HG02981 (cell line): ENCODE results near the gene DGKZ.

Experiments used
- ATAC-seq: cut with Tn5 transposase; IDR thresholded peaks from one replicate; pipeline ENCODE4 v1.9.1; 2021; ENCODE audit warnings: mild to moderate bottlenecking, moderate library complexity; ENCODE audit not compliant: unreplicated experiment

The DGKZ gene

DNA sequence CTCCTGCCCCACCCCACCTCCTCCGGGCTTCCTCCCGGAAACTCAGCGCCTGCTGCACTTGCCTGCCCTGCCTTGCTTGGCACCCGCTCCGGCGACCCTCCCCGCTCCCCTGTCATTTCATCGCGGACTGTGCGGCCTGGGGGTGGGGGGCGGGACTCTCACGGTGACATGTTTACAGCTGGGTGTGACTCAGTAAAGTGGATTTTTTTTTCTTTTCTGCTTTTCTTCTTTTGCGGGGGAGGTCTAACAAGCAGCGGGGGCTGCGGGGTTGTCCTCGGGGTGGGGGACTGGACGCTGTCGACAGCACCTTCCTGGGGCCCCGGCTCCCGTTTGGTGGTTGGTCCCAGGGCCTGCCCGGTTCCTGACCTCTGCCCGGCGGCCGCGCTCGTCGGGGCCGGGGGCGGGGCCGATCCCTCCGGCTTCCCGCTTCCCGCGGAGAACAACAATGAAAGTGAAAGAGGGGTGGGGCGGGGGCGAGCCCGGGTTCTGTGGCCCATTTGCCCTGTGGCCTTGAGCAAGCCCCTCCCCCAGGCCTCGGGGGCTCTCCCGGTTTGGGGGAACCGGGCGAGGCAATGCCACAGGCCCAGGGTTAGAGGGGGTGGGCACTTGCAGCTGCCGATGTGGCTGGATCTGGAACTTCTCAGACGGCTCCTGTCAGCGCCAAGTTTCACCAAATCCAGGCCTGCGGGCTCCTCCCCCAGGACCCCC is 33.2 kb downstream of the DGKZ start:
- ATAC-seq: no peak

DNA sequence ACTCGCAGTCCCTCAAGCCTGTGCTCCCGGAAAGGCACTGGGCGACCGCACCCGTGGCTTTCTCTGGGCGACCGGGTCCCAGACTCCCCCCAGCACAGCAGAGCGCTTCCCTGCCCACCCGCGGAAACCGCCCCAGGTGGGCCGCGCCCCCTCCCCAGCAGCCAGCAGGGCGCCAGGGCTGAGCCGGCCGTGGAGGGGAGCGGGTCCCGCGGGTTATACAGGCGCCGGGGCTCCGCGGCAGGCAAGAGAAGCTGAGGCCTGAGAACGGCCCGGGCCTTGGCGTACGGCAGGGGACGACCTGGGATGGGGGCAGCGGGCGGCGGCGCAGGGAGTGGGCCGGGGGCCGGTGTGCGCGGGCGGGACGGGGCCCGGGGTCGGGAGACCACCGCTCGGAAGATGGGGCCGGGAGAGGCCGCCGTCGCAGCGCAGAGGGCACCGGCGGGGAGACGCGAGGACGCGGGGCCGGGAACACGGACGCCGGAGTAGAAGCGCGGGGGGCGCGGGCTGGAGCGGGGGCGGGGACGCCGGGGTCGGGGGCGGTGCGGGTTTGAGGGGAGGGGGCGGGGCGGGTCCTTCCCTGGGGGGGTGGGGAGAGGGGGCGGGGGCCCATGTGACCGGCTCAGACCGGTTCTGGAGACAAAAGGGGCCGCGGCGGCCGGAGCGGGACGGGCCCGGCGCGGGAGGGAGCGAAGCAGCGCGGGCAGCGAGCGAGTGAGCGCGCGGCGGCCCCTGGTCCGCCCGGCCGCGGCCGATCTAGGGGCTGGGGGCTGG is 34.0 kb downstream of the DGKZ start, which contains the start of gene MDK:
Gene MDK (plus strand): TSS at position 622 of the 771 bp plus-strand sequence. CDS start 389 bp downstream, outside the sequence.
- ATAC-seq: no peak

- ATAC-seq: no peak
These were observed 34.8 kb downstream of the DGKZ start for GRCh38 chr11:46381819-46382645.

DNA sequence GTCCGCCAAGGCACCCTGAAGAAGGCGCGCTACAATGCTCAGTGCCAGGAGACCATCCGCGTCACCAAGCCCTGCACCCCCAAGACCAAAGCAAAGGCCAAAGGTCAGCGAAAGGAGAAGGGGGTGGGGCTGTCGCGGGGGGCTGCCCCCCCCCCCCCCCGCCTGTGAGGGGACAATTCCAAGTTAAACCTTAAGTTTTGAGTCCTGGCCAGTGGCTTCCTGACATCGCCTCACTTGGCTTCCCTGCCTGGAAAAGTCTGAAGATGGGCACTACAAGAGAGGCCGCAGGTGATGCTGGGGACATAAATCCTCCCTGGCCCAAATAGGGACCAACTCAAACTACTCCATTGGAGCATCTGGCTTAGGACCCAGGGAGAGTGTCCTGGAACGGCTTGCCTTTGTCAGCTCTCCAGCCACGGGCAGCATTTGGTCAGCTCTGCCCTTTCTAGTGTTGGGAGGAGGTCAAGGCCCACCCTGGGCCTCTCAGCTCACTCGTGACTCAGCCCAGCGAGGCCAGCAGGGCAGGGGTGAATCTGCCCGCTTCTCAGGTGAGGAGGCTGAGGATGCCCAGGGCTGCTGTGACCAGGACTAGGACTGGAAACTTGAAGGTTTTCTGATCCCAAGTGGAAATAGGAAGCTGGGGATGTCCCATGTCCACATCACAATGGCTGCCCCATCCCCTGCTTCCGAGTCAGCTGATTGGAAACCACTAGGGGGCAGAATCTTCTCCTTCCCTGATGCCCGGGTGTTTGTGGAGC is 35.6 kb downstream of the DGKZ start:
- no peak for ATAC-seq

DNA sequence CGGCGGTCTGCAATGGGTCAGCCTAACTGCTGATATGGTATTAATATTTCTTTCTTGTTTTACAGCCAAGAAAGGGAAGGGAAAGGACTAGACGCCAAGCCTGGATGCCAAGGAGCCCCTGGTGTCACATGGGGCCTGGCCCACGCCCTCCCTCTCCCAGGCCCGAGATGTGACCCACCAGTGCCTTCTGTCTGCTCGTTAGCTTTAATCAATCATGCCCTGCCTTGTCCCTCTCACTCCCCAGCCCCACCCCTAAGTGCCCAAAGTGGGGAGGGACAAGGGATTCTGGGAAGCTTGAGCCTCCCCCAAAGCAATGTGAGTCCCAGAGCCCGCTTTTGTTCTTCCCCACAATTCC is 36.1 kb downstream of the DGKZ start:
- no peak for ATAC-seq

- ATAC-seq: no peak
These were observed 36.9 kb downstream of the DGKZ start for GRCh38 chr11:46383974-46384701.

GRCh38 chr11:46385169-46386004 is 38.1 kb downstream of the DGKZ start:
- ATAC-seq: no peak

GRCh38 chr11:46386005-46386578 is 38.8 kb downstream of the DGKZ start:
- no peak for ATAC-seq

DNA sequence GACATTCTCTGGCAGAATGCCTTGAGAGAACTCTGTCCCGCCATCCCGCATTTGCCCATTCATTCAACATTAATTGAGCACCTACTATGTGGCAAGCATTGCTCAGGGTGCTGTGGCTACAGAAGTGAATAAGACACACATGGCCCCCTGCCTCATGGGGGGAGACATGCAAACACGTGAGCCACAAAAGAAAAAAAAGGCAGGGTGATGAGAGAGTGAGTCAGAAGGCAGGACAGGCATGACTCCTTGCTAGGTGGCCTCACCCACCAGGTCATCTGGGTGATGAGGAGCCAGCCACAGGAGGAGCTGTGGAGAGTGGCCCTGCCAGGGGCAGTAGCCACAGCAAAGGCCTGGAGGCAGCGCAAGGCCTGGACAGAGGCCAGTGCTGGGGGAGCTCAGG is 39.4 kb downstream of the DGKZ start:
- ATAC-seq: no peak

DNA sequence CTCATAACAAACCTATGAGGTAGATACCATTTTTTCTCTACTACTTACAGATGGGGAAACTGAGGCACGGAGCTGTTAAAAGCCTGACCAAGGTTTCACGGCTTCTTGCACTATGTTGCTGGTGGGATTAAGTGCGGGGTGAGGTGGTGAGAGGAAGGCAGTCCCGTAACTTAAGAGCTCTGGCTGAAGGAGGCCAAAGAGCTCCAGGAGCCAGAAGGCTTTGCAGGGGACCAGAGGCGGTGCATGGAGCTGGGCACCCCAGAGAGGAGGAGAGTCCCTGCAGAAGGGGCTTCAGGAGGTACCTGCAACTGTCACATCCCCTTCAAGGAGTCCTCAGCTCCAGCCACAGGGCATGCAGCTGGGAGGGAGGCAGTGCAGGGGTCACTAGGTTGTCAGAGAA is 40.2 kb downstream of the DGKZ start:
- no peak for ATAC-seq

- ATAC-seq: no peak
These were observed 40.8 kb downstream of the DGKZ start for GRCh38 chr11:46387919-46388618.

- no peak for ATAC-seq
These were observed 41.6 kb downstream of the DGKZ start for GRCh38 chr11:46388619-46389449.

GRCh38 chr11:46389450-46390330 is 42.4 kb downstream of the DGKZ start:
- ATAC-seq: no peak

GRCh38 chr11:46390331-46391171 is 43.3 kb downstream of the DGKZ start:
- ATAC-seq: no peak

- ATAC-seq: no peak
These were observed 43.9 kb downstream of the DGKZ start for GRCh38 chr11:46391186-46391577.
